ENCODE data around the gene PAIP1.
"Not testable (repeated sequence)": the region's sequence is repeated elsewhere in the genome, so short reads cannot be mapped to it uniquely, and the experiment has no call there.

DNA sequence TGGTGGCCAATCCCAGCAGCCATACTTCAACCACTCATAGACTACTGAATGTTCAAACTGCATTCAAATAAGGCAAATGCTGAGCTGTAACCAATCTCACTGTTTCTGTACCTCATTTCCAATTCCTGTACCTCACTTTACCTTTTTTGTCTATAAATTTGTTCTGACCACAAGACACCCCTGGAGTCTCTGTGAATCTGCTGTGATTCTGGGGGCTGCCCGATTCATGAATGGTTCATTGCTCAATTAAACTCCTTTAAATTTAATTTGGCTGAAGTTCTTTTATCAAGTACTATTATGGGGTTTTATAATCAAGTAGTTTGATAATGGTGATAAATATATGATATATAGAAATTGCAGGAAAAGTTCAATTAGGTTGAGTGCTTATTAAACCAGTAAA, 42.0 kb upstream of the PAIP1 start:
- TF ChIP-seq, protein P1, sequence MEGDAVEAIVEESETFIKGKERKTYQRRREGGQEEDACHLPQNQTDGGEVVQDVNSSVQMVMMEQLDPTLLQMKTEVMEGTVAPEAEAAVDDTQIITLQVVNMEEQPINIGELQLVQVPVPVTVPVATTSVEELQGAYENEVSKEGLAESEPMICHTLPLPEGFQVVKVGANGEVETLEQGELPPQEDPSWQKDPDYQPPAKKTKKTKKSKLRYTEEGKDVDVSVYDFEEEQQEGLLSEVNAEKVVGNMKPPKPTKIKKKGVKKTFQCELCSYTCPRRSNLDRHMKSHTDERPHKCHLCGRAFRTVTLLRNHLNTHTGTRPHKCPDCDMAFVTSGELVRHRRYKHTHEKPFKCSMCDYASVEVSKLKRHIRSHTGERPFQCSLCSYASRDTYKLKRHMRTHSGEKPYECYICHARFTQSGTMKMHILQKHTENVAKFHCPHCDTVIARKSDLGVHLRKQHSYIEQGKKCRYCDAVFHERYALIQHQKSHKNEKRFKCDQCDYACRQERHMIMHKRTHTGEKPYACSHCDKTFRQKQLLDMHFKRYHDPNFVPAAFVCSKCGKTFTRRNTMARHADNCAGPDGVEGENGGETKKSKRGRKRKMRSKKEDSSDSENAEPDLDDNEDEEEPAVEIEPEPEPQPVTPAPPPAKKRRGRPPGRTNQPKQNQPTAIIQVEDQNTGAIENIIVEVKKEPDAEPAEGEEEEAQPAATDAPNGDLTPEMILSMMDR (IDR thresholded peaks at IDR 0.05), result not testable (repeated sequence)
- TF ChIP-seq EZH2 (IDR thresholded peaks at IDR 0.05), result not testable (repeated sequence)
